Measurements from ENCODE around the gene MUL1.

Gene MUL1

DNA sequence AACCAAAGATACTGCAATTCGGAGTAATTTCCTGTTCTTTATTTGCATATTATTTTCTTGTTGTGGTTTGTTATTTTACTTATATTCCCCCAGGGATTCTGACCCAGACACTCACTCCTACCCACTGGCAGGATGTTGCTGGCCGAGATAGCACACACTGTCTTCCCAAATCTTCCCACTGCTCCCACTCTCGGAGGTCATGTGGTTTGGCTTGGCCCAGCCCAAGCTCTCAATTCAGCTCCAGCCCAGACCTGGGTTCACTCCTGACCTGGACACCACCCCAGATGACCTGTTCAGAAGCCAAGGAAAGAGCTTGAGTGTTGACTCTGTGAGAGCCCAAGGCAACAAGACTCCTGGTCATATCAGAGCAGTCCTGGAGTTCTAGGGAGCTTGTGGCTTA, 43.2 kb upstream of the MUL1 start:
- no peaks in the 10 kb centered on the region for H3K9me3 ChIP-seq (ENCODE audit: control insufficient read depth, insufficient read depth, low read depth, low read length)
- no peak for TF ChIP-seq ZNF843 (tag by site-specific recombination; IDR thresholded peaks at IDR 0.05)
- 0 out of 2 replicates have a peak, but pooled peaks have one; percentile 8 for TF ChIP-seq EGR2 (tag by site-specific recombination; IDR thresholded peaks at IDR 0.05; ENCODE audit: low read depth)
- no peaks in the 10 kb centered on the region for H3K36me3 ChIP-seq (ENCODE audit: control insufficient read depth in 2 of 2, insufficient read depth in 1 of 2, low read length in 2 of 2)
- POLR2A ChIA-PET: interaction anchor here (0.6 to 1.0 kb wide), 2 partner anchors 14 to 83 kb away, joined by 3 read pairs; no protein-coding TSS in a partner anchor
- H3K4me1 ChIP-seq (ENCODE audit: control insufficient read depth, insufficient read depth, low read length): peaks cover 6% of the 10 kb centered on the region; the same call in 1 of the 2 replicates
- no peak overlapping the region for H3K4me3 ChIP-seq (ENCODE audit: low read depth, low read length)
- CTCF ChIA-PET: no interaction called here
- H3K27ac ChIP-seq (ENCODE audit: extremely low read depth, low read depth, low read length): no peak overlapping the region

- Histone ChIP-seq H3K4me1 (ENCODE audit: control insufficient read depth, insufficient read depth, low read length) (no peaks in the 10 kb centered on the region), H3K9me3 (ENCODE audit: control insufficient read depth, insufficient read depth, low read depth, low read length) (no peaks in the 10 kb centered on the region), H3K4me3 (ENCODE audit: low read depth, low read length) (no peak overlapping the region), H3K27ac (ENCODE audit: extremely low read depth, low read depth, low read length) (no peak overlapping the region), H3K36me3 (ENCODE audit: control insufficient read depth in 2 of 2, insufficient read depth in 1 of 2, low read length in 2 of 2) (no peaks in the 10 kb centered on the region)
- CTCF ChIA-PET: no interaction called here
- TF ChIP-seq ZNF221 (tag by site-specific recombination; IDR thresholded peaks at IDR 0.05; ENCODE audit: borderline replicate concordance) (no peak), OVOL3 (tag by site-specific recombination; IDR thresholded peaks at IDR 0.05) (no peak), ZNF121 (tag by site-specific recombination; IDR thresholded peaks at IDR 0.05) (no peak), RBAK (tag by site-specific recombination; IDR thresholded peaks at IDR 0.05) (no peak), ZNF621 (tag by site-specific recombination; IDR thresholded peaks at IDR 0.05) (no peak), ZNF169 (tag by site-specific recombination; IDR thresholded peaks at IDR 0.05) (no peak), ZNF175 (tag by site-specific recombination; IDR thresholded peaks at IDR 0.05) (no peak), ZNF394 (tag by site-specific recombination; IDR thresholded peaks at IDR 0.05; ENCODE audit: borderline replicate concordance) (no peak), ZBTB21 (tag by site-specific recombination; IDR thresholded peaks at IDR 0.05) (no peak), ZNF223 (tag by site-specific recombination; IDR thresholded peaks at IDR 0.05) (no peak), ZNF626 (tag by site-specific recombination; IDR thresholded peaks at IDR 0.05) (no peak), ZNF670 (tag by site-specific recombination; IDR thresholded peaks at IDR 0.05; ENCODE audit: low read depth) (no peak), ZXDB (tag by site-specific recombination; IDR thresholded peaks at IDR 0.05) (no peak), ZNF561 (tag by site-specific recombination; IDR thresholded peaks at IDR 0.05; ENCODE audit: borderline replicate concordance) (no peak), ZNF785 (tag by site-specific recombination; IDR thresholded peaks at IDR 0.05) (no peak), ZFHX2 (tag by site-specific recombination; conservative IDR thresholded peaks at IDR 0.05) (no peak)
- POLR2A ChIA-PET: no interaction called here
Measured at GRCh38 chr1:20546637-20547036, 38.7 kb upstream of the MUL1 start.

- ChIA-PET POLR2A (no interaction called here), CTCF (interaction anchor here (1.5 to 1.6 kb wide), 2 partner anchors 35 to 92 kb away, joined by 6 to 7 read pairs; no protein-coding TSS in a partner anchor)
- Histone ChIP-seq H3K36me3 (ENCODE audit: control insufficient read depth in 2 of 2, insufficient read depth in 1 of 2, low read length in 2 of 2) (no peaks in the 10 kb centered on the region), H3K9me3 (ENCODE audit: control insufficient read depth, insufficient read depth, low read depth, low read length) (no peaks in the 10 kb centered on the region), H3K4me3 (ENCODE audit: low read depth, low read length) (no peak overlapping the region), H3K27ac (ENCODE audit: extremely low read depth, low read depth, low read length) (no peak overlapping the region), H3K4me1 (ENCODE audit: control insufficient read depth, insufficient read depth, low read length) (no peaks in the 10 kb centered on the region)
- TF ChIP-seq ZNF777 (tag by site-specific recombination; IDR thresholded peaks at IDR 0.05; ENCODE audit: borderline replicate concordance): no peak
- no peak for TF ChIP-seq ZSCAN23 (tag by site-specific recombination; IDR thresholded peaks at IDR 0.05)
- no peak for TF ChIP-seq ZNF518A (tag by site-specific recombination; conservative IDR thresholded peaks at IDR 0.05; ENCODE audit: low read depth)
- no peak for TF ChIP-seq KLF10 (tag by site-specific recombination; IDR thresholded peaks at IDR 0.05)
- TF ChIP-seq HIC1 (tag by site-specific recombination; IDR thresholded peaks at IDR 0.05): no peak
- TF ChIP-seq ZNF133 (tag by site-specific recombination; IDR thresholded peaks at IDR 0.05): no peak
Measured at GRCh38 chr1:20540281-20540680, 32.3 kb upstream of the MUL1 start.

All from HEK293 (cell line).